HG02571 (cell line): Measurements from ENCODE around the gene TCF4.
A peak's percentile ranks its signal among the peaks of the same experiment; 100 is the strongest.

Experiments
- ATAC-seq: cut with Tn5 transposase; IDR thresholded peaks from one replicate; pipeline ENCODE4 v1.9.1; 2021; ENCODE audit warnings: mild to moderate bottlenecking, moderate library complexity; ENCODE audit not compliant: unreplicated experiment

Gene TCF4

GRCh38 chr18:55272510-55273243 is 315.3 kb downstream of the TCF4 start:
- no peak for ATAC-seq

DNA sequence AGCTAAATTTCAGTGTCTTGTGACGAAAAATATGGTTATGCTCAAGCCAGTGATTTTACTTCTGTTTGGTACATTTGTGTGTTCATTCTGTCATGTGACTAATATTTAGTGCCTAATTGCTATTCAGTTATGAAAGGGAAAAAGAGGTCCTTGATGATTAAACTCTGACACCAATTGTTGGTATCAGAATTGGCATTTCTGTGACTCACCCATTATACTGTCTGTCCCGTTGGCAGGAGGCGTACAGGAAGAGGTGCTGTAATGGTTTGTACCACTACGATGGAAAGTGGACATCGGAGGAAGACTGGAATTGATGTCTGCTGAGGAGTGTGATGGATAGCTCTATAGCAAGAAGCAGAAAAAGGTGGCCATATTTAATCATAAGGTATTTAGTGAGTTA is 318.4 kb downstream of the TCF4 start:
- ATAC-seq: no peak

DNA sequence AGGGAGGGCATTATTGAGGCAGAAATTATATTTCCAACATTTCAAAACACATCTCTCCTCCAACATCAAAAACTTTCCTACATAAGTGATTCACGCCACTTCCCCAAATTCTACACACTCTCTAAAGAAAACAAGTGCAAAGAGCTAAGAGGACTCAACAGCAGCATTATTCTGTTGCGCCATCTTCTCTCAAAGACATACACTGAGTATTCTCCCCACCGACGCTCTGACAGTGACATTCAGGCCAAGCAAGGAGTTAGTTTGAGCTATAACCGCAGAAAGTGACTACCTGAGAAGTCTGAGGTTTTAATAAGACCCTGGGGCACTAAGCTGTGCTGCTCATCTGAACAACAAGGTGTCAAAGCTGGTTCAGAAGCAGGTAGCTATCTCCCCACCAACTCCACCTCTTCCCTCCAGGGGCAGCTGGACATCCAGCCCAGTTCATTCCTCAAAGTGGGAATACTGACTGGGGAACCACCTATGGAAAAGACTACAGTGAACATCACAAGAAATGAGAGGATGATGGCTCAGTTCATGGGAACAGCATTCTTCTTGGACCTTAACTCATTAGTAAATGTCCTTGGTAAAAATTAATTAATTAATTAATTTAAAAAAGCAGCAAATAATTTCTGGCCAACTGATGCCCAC is 319.2 kb downstream of the TCF4 start:
- peak; percentile 64 for ATAC-seq

DNA sequence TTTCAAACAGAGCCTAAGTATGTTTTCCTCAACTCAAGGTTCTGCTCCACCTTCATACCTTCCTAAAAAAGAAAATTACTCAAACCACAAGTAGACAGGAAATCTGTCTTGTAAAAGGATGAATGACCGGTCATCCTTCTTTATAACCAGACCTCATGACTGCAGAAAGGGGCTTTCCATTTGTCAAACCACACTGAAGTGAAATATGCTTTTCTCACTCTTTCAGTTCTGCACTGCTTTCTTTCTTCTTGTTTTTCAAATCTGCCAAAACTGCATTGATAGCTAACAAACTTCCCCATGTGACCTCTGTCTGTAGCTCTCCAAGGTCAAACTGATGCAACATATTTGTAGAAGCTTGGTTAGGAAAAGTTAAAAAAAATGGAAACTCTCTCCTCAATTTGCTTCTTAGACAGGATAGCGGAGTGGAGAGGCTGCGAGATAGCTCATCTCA is 319.8 kb downstream of the TCF4 start:
- peak; percentile 75 for ATAC-seq

GRCh38 chr18:55266981-55267380 is 321.0 kb downstream of the TCF4 start:
- no peak for ATAC-seq

DNA sequence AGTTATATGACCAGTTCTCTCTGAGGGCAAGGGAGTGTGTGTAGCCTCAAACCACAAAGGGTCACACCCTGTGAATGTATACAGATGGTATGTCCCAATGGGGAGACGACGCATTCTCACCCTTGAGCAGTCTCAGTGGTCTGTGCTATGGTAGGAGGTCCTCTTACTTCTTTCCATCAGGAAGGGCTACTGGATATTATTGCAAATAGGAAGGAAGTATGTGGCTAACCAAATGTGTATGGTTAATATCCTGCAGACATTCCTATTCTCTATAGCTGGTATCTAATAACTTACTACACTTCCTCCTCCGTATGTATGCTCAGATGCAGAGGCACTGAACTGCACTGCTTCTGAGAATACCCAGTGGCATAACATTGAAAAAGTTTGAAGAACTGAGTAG is 322.0 kb downstream of the TCF4 start:
- peak; percentile 29 for ATAC-seq

- no peak for ATAC-seq
Measured at GRCh38 chr18:55265130-55265675, 322.8 kb downstream of the TCF4 start.

DNA sequence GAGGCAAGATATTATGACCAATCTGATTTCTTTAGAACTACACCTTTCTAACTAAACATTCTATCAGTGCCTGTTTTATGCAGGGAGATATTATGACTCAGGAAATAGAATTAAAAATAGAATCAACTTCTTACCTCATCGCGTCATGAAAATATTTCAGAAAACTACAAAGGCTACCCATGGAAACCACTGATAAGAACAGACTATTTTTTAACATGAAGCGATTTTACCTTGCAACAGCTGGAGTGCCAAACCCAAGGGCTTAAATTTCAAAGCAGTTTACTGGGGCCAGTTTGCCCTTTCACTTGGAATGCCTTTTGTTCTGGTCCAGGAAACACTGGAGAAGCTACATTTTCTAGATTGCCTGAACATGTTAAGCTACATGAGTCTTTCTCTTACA is 323.9 kb downstream of the TCF4 start:
- no peak for ATAC-seq

DNA sequence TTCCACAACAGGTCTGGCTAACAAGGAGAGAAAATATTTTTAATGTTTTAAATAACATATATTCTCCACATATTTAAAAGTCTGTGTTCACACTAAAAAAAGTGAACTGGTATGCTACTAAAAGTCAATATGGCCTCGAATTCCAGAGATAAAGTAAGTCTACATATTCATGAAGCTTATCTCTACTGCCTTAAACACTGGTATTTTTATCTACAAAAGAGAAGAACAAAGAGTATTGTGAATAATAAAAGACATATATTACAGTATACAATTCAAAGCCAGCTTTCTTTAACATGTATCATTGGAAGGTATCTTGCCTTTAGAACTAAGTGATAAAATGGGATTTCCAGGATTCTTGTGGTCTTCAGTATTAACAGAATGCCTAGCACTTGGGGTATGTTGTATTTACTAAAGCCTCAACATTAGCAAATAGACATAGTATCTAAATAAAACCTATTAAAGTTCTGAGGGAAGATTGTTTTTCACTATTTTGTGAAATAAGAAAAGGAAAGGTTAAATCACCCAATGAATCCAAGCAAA is 325.9 kb downstream of the TCF4 start:
- no peak for ATAC-seq

DNA sequence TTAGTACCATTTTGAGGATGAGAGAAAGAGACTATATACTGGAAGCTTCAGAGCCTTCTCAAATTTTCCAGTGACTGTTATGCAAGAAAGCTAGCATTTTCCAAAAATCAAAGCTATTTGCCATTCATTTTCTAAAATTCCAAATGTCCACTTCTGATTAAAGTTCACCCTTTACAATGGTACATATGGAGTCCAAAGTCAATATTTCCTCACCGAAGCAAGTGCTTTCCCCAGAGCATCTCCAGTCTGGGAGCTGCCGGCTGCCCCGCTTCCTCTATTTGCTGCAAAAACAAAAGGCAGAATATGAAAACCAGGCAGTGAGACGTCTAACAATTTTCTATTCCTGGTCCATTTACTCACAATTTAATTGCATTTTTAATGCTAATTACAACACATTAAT is 326.7 kb downstream of the TCF4 start:
- no peak for ATAC-seq

DNA sequence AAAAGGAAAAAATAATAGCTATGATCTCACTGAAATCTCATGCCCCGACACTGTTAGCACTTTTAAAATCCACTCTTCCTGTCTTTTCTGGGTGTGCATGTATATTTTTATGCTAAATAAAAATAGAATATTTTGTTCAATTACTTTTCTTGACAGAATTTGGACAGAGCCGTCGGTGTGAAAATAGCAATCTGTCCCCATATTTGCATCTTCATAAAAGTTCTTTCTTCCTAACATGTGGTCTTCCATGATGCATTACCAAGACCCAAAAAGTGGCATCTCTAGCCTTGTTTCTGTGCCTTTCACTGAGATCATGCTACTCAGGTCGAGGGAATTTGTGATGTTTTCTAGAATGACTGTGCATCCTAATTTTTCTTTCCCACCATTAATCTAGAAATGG is 329.9 kb downstream of the TCF4 start:
- ATAC-seq: no peak

- no peak for ATAC-seq
Measured at GRCh38 chr18:55256929-55257289, 331.1 kb downstream of the TCF4 start.

- no peak for ATAC-seq
Measured at GRCh38 chr18:55256226-55256928, 331.6 kb downstream of the TCF4 start.

- ATAC-seq: no peak
Measured at GRCh38 chr18:55253814-55254213, 334.2 kb downstream of the TCF4 start.

DNA sequence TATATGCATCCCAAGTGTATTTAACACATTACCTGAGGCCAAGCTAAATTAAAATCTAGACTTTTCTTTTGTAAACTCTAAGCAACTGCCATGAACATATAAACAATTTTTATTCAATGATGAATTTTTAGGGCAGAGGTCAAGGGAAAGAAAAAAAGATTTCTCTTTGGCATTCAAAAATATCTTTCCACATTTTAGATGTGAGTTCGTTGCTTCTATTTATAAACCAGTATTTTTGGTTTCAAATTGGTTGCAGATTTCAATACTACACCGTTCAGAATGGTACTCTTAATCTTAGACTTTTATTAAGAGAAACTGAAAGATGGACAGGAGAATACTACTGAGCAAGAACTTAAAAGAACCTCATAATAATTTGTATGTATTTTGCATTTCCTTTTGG is 335.1 kb downstream of the TCF4 start:
- peak; percentile 46 for ATAC-seq

DNA sequence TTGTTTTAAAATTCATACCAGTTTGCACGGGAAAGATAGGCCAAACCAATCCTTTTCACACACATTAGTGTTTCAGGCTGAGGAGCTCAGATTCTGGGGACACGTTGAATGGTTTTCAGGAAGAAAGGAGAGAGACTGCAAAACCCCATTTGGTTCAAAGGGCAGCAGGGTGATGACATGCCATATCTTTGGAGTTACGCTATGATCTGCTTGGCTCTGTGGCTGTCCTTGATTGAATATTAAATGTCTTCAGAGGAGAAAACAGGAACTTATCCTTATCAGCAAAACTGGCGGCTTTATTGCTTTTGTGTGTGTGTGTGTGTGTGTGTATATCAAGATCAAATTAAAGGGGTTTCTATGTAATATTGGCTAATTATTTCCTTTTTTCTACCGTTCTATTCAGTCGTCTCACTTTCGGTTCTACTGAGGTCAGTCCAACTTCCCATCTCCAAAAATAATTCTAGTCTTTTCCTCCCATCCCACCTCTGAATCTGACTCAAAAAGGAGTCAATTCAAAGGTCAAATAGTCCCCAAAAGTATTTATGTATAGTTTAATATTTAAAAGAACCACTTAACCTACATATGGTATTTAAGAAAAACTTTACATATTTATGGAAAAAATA is 335.8 kb downstream of the TCF4 start:
- no peak for ATAC-seq

DNA sequence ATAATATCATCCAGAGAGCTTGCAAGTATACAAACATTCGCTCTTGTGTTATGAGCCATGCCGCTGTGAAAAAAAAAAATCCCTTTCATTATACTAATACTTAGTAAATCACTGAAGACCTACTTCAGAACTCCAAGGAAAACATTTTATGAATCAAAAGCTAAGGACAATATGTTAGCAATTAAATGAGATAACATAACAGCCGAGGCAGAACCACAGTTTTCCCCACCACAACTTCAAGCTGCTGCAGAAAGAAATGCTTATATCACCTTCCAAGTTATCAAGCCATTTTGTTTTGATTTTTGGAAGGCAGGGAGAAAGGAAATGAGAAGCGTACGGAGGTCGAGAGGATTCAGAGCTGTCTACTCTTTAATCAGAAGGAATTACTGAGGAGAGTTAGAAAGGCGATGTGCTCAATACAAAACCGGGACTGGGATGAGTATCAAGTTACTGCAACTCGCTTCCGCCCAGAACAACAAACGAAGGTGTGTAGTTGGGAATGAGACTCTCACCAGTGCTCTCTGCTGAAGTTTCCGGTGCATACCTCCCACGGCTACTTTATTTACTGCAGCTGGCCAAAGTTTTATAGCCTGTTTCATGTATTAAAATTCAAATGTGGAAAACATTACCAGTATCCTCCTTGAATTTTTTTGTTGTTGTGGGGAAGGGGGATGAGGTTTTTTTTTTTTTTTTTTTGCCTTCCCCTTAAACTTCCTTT is 336.6 kb downstream of the TCF4 start:
- ATAC-seq: no peak

DNA sequence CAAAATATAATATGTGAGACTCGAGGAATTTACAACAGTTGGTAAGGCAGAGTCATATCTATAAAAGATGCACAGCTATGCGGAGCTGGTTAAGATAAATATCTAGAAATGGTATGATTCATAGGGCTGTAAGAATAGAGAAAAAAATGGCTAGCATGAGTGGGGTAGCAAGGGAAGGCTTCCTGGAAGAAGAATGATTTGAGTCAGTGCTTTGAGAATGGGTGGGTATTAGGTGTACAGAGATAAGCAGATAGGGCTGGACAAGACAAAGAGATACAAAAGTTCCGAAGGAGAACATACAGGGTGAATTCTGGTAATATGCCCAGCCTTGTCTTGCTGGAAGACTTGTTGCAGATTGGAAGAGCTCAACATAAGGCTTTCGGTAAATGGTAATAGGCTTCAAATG is 337.2 kb downstream of the TCF4 start:
- peak; percentile 29 for ATAC-seq

DNA sequence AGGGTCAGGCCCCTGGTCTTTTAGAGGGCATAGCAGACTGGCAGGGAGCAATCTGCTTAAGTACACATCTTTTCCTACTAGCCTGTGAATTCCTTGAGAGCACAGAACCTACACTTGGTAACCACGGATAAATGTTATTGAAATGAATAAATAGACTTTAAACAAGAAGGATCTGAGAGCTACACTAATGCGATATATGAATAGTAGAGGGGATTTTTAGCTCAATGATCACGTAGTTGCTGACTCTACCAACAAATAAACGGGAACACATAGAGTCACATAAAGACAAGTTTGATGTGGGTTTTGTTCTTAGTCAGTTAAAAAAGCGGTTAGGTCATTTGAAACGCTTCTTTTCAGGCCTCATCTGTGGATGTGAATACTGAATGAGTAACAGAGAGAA is 338.4 kb downstream of the TCF4 start:
- ATAC-seq: peak; percentile 37

DNA sequence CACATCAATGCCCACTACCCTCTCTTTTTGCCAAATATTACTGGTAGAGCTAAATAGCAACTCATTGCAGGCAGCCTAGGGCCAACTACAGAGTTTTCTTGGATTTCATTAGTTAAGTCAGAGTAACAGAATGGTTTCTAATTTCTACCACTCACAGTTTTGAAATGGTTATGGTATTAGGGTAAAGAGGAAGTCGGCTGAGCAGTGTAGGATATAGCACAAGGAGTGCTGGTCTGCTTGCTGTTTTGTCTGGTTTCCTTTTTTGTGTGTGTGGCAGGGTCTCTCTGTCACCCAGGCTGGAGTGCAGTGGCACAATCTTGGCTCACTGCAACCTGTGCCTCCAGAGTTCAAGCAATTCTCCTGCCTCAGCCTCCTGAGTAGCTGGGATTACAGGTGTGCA is 339.5 kb downstream of the TCF4 start:
- no peak for ATAC-seq
